ENCODE data around the gene GDF9.

GRCh38 chr5:132816554-132816953, 49.7 kb downstream of the GDF9 start:
- no peak for TF ChIP-seq USF2 (CRISPR knock-in tag; IDR thresholded peaks at IDR 0.05)
- TF ChIP-seq ZNF263 (CRISPR knock-in tag; IDR thresholded peaks at IDR 0.05; ENCODE audit: low read depth) = no peak
- no peak for TF ChIP-seq CTCF (IDR thresholded peaks at IDR 0.05)
- no peak for TF ChIP-seq CREM (CRISPR knock-in tag; IDR thresholded peaks at IDR 0.05)
- TF ChIP-seq NR2C2 (CRISPR knock-in tag; IDR thresholded peaks at IDR 0.05) = no peak
- TF ChIP-seq USF1 (CRISPR knock-in tag; IDR thresholded peaks at IDR 0.05) = no peak
- TF ChIP-seq STAT6 (CRISPR knock-in tag; conservative IDR thresholded peaks at IDR 0.05; ENCODE audit: low read depth) = no peak
- TF ChIP-seq ZNF416 (CRISPR knock-in tag; IDR thresholded peaks at IDR 0.05) = no peak
- no peak for TF ChIP-seq FOXP4 (CRISPR knock-in tag; IDR thresholded peaks at IDR 0.05)
- TF ChIP-seq E2F5 (CRISPR knock-in tag; IDR thresholded peaks at IDR 0.05) = no peak
- TF ChIP-seq ATF3 (CRISPR knock-in tag; conservative IDR thresholded peaks at IDR 0.05) = no peak
- no peak for TF ChIP-seq FOXJ3 (CRISPR knock-in tag; IDR thresholded peaks at IDR 0.05; ENCODE audit: borderline replicate concordance)
- no peak for TF ChIP-seq ELF4 (CRISPR knock-in tag; IDR thresholded peaks at IDR 0.05; ENCODE audit: low read depth)
